ENCODE measurements around the gene SPG11. TPM values are rescaled to one million over a fixed set of nuclear protein-coding genes. Genes with fewer than 3 reads are reported as not detected.
"Not testable (repeated sequence)": the region's sequence is repeated elsewhere in the genome, so short reads cannot be mapped to it uniquely, and the experiment has no call there.

SPG11 gene
- total RNA-seq, 1 experiment from 2014 or later: 43.8 TPM

- in situ Hi-C loops (cut with HindIII; ENCODE audit: low sequenced_read_pairs): no loop called here
- no peak for DNase-seq (ENCODE audit: low spot score)
Observed at GRCh38 chr15:44570361-44570760, 93.1 kb downstream of the SPG11 start.

DNA sequence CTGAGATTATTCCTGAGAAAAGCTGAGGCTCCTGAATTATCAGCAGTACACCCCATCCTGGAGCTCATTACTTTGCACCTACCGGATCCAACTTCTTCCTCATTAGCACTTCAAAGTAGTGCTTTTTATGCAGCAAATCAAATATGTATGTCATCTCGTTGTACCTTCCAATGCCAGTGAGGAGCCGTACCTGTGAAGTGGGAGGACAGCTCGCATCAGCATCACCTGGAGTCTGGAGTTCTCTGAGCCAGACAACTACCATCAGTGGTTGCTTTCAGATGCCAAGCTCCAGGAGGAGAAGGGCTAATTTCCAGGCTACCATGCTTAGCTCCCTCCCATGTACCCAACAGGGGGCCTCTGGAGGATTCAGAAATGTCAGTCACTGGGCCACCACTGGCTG is 94.1 kb downstream of the SPG11 start:
- in situ Hi-C loops (cut with HindIII; ENCODE audit: low sequenced_read_pairs): no loop called here
- DNase-seq (ENCODE audit: low spot score): no peak

GRCh38 chr15:44568338-44568737 is 95.1 kb downstream of the SPG11 start:
- in situ Hi-C loops (cut with HindIII; ENCODE audit: low sequenced_read_pairs): no loop called here
- no peak for DNase-seq (ENCODE audit: low spot score)

DNA sequence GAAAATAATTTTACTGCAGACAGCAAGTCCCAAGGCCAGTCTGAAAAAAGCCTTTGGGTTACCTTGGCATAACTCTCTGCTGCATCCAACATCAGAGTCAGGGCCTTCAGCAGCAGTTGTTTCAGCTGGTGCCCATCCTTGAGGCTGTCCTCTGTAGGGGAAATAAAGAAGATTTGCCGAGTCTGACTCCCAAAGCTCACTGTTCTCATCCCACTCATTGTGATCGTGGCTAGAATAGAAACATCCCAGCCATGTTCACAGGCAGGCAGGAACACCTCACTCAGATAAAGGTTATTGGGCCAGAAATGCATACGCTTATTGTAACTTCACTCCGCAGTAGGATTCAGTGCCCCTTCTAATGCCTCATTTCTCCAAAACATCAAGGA is 97.3 kb downstream of the SPG11 start:
- DNase-seq (ENCODE audit: low spot score): no peak
- in situ Hi-C loops (cut with HindIII; ENCODE audit: low sequenced_read_pairs): no loop called here

GRCh38 chr15:44565387-44566154 is 97.9 kb downstream of the SPG11 start:
- in situ Hi-C loops (cut with HindIII; ENCODE audit: low sequenced_read_pairs): no loop called here
- DNase-seq (ENCODE audit: low spot score): no peak

GRCh38 chr15:44560926-44561325 is 102.5 kb downstream of the SPG11 start:
- DNase-seq (ENCODE audit: low spot score); in situ Hi-C loops (cut with HindIII; ENCODE audit: low sequenced_read_pairs): not testable (repeated sequence)

GRCh38 chr15:44554934-44555723 is 108.3 kb downstream of the SPG11 start:
- in situ Hi-C loops (cut with HindIII; ENCODE audit: low sequenced_read_pairs): no loop called here

DNA sequence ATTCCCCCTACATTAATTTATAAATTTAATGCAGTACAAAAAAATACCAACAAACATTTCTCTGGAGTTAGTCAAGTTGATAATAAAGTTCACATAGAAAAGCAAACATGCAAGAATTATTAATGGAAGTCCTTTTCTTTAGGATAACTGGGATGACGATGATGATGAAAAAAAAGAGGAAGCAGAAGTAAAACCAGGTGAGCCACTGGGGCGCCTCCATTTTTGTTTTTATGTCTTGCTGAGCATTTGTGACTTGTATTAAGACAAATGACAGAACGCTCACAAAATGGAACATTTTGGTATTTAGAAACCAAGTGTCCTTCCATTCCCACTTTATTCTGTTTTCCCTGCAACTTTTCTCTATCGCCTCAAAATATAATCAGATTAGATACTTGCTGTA is 112.7 kb downstream of the SPG11 start:
- in situ Hi-C loops (cut with HindIII; ENCODE audit: low sequenced_read_pairs): no loop called here
- DNase-seq (ENCODE audit: low spot score): no peak

More at GRCh38 chr15:44554934-44555723, 108.3 kb downstream of the SPG11 start:
- DNase-seq (ENCODE audit: low spot score): no peak

DNA sequence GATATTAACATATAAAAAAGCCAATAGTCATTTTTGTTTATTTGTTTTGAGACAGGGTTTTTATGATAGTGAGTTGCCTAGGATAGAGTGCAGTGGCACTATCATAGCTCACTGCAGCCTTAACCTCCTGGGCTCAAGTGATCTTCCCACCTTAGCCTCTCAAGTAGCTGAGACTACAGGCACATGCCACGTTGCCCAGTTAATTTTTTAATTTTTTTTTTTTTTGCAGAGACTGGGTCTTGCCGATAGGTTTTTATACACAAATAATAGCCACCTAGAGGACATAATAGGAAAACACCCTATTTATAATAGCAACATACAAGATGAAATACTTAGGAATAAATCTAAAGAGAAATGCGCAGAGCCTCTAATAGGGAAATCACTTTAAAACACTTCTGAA is 113.2 kb downstream of the SPG11 start:
- peak; percentile 49 for DNase-seq (ENCODE audit: low spot score)

DNA sequence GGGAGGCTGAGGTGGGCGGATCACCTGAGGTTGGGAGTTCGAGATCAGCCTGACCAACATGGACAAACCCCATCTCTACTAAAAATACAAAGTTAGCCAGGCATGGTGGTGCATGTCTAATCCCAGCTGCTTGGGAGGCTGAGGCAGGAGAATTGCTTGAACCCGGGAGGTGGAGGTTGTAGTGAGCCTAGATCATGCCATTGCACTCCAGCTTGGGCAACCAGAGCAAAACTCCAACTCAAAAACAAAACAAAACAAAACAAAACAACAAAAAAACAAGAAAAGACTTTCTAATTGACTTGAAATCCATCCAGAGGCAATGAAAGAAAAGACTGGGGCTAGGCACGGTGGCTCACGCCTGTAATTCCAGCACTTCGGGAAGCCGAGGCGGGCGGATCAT is 114.3 kb downstream of the SPG11 start:
- in situ Hi-C loops (cut with HindIII; ENCODE audit: low sequenced_read_pairs); DNase-seq (ENCODE audit: low spot score): not testable (repeated sequence)

More for the DNA sequence above, 113.2 kb downstream of the SPG11 start:
- in situ Hi-C loops (cut with HindIII; ENCODE audit: low sequenced_read_pairs): no loop called here

- in situ Hi-C loops (cut with HindIII; ENCODE audit: low sequenced_read_pairs): no loop called here
- DNase-seq (ENCODE audit: low spot score): no peak
Observed at GRCh38 chr15:44545913-44546802, 117.3 kb downstream of the SPG11 start.

DNA sequence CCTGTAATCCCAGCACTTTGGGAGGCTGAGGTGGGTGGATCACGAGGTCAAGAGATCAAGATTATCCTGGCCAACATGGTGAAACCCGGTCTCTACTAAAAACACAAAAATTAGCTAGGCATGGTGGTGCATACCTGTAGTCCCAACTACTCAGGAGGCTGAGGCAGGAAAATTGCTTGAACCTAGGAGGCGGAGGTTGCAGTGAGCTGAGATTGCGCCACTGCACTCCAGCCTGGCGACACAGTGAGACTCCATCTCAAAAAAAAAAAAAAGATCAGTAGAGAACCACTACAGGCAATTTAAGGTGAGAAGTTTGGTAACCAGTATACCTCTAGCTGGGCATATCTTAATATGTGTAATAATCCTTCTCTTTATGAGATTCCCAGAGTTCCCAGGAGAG is 118.7 kb downstream of the SPG11 start:
- in situ Hi-C loops (cut with HindIII; ENCODE audit: low sequenced_read_pairs): not testable (repeated sequence)

DNA sequence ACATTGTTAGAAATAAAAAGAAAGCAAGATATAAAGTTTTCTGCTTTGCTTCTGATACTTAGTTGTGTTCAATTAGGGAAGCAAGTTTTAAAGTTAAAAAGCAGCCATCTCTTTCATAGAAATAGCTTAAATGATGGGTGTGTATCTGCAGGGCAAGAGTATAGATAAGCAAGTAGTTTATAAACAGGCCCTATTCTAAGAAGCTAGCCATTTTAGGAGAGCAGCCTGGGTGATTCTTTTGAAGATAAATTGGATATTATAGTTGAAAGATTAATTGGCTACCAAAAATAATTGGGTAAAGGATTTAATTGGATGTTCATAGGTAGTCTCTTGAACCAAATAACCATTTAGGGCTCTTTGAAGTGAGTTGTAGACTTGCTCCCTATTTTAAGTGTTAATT is 120.9 kb downstream of the SPG11 start:
- DNase-seq (ENCODE audit: low spot score): no peak
- in situ Hi-C loops (cut with HindIII; ENCODE audit: low sequenced_read_pairs): no loop called here

More for the DNA sequence above, 118.7 kb downstream of the SPG11 start:
- not testable (repeated sequence) for DNase-seq (ENCODE audit: low spot score)

GRCh38 chr15:44541282-44541958 is 122.0 kb downstream of the SPG11 start:
- DNase-seq (ENCODE audit: low spot score): no peak
- in situ Hi-C loops (cut with HindIII; ENCODE audit: low sequenced_read_pairs): no loop called here

- in situ Hi-C loops (cut with HindIII; ENCODE audit: low sequenced_read_pairs): no loop called here
- no peak for DNase-seq (ENCODE audit: low spot score)
Observed at GRCh38 chr15:44537735-44538240, 125.7 kb downstream of the SPG11 start.

DNA sequence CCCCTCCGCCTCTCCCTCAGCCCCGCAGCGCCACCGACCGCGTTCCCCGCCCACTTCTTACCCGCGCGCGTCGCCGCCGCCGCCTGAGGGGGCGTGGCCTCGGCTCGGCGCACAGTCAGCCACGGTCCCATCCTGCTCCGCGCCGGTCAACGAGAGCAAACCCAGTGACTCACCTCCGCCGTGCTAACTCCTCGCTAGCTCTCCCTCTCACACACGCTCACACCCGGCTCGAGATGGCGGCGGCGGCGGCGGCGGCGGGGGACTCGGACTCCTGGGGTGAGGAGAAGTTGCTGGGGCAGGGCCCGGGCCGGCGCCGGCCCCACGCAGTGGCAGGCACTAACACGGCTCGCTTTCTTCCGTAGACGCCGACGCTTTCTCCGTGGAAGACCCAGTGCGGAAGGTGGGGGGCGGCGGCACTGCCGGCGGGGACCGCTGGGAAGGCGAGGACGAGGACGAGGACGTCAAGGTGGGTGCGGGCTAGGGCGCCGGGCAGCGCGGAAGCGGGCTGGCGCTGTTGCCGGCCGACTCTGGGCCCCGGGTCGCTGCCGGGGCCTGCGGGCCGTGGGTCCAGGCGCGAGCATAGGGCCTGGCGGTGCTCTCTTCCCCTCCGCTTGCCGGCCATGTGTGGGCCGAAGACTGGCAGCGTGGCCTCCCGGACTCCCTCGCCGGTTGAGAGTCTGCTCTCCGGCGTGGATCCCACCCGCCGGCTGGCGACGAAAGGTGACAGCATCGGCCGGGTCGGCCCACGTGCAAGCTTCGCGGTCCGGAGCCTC is 126.3 kb downstream of the SPG11 start, which contains the start of gene EIF3J:
EIF3J (plus strand) TSS at position 186 of the 773 bp plus-strand sequence; CDS start at position 234, 48 bp downstream.
- DNase-seq (ENCODE audit: low spot score): peak; percentile 94
- in situ Hi-C loops (cut with HindIII; ENCODE audit: low sequenced_read_pairs): no loop called here

DNA sequence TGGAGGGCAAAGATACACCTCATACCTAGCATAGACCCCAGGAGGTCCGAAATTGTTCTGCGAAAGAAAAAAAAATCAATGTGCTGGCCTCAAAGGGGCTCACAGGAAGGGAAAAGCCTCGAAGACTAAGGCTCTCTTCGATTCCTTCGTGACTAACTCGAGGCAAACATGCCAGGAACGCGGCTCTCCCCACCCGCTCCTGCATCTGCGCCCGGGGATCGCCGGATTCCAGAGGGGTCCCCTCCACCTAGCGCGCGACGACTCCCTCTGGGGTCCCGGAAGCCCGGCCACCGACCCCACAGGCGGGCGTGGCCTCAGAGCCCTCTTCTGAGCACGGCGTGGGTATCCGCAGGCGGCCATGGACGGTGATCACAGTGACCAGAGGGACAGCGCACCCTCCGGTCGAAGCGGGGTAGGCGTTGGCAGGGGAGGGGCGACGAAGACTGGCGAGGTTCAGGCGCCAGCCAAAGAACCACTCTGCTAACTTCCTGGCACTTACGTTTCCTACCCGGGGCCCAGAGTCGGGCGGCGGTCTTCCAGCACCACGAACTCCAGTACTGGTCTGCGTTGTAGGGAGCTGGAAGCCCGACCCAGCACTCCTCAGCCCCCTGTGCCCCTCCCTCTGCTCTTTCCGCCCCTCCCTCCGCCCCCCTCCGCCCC is 127.0 kb downstream of the SPG11 start:
- in situ Hi-C loops (cut with HindIII; ENCODE audit: low sequenced_read_pairs): no loop called here
- peak; percentile 86 for DNase-seq (ENCODE audit: low spot score)
